GM19099 (cell line): Measurements from ENCODE around the gene ABCA6.

Experiments
- POLR2A ChIP-seq: IDR thresholded peaks from 3 replicates; pipeline ENCODE4 v1.6.1; 2011; ENCODE audit warnings: low read depth; ENCODE audit not compliant: insufficient read length; ENCODE audit errors: extremely low read depth

Gene ABCA6, protein sequence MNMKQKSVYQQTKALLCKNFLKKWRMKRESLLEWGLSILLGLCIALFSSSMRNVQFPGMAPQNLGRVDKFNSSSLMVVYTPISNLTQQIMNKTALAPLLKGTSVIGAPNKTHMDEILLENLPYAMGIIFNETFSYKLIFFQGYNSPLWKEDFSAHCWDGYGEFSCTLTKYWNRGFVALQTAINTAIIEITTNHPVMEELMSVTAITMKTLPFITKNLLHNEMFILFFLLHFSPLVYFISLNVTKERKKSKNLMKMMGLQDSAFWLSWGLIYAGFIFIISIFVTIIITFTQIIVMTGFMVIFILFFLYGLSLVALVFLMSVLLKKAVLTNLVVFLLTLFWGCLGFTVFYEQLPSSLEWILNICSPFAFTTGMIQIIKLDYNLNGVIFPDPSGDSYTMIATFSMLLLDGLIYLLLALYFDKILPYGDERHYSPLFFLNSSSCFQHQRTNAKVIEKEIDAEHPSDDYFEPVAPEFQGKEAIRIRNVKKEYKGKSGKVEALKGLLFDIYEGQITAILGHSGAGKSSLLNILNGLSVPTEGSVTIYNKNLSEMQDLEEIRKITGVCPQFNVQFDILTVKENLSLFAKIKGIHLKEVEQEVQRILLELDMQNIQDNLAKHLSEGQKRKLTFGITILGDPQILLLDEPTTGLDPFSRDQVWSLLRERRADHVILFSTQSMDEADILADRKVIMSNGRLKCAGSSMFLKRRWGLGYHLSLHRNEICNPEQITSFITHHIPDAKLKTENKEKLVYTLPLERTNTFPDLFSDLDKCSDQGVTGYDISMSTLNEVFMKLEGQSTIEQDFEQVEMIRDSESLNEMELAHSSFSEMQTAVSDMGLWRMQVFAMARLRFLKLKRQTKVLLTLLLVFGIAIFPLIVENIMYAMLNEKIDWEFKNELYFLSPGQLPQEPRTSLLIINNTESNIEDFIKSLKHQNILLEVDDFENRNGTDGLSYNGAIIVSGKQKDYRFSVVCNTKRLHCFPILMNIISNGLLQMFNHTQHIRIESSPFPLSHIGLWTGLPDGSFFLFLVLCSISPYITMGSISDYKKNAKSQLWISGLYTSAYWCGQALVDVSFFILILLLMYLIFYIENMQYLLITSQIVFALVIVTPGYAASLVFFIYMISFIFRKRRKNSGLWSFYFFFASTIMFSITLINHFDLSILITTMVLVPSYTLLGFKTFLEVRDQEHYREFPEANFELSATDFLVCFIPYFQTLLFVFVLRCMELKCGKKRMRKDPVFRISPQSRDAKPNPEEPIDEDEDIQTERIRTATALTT (N-terminal part only)

DNA sequence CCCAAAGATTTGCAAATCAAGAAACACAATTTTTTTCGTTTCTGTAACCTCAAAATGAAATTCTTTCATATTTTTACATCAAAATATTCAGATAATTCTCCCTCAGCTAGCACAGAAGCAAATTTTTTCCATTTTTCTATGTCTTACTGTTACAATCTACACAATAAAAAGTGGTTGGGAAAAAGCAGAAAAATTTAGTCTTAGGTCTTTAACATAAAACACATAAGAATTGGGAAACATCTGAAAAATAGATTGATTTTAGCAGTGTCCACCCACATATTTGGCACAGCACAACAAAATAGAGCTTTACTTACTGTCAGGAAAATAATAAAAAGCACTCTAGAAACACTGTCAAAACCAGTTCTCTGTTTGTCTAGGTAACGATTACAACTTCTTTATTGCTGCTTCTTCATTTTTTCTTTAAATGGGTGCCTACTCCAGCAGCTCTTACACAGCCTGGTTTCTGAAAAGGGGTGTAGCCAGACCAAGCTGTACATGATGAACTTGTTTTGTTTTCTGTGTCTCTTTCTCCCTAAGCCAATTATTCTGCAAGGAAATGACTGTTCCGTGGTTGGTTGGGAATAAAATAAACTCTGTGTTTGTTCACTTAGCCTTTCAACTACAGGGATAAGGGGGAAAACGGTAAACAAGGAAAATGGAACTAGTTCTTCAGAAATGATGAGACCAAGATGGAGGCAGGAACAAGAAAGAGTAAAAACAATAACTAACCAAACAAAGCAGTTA lies at the start of gene ABCA6:
ABCA6 (minus strand) TSS at position 465 of the 744 bp plus-strand sequence. CDS start 1,192 bp downstream, outside the sequence.
- no peak for TF ChIP-seq POLR2A

DNA sequence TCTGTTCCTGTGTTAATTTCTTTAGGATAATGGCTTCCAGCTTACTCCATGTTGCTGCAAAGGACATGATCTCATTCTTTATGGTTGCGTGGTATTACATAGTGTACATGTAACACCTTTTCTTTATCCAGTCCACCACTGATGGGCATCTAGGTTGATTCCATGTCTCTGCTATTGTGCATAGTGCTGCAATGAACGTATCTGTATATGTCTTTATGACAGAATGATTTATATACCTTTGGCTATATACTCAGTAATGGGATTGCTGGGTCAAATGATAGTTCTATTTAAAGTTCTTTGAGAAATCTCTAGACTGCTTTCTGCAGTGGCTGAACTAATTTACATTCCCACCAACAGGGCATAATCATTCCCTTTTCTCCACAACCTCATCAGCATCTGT lies 47.1 kb upstream of the ABCA6 start:
- TF ChIP-seq POLR2A: no peak

DNA sequence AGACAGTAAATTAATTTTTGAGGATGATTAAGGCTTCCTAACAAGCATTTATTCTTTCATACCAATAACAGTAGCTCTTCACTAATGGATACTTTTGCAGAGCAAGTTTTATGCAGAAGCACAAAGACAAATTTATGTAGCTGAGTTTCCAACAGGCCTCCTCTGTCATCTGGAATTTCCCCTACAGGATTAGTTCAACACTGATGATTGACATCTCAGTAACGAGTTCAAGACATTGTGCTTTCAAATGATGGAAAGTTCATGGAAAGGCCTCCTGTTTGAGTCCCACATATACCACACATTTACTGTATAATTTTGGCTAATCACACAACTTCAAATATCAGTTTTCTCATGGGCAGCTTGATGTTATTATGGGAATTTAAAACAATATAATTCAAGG lies 46.4 kb upstream of the ABCA6 start:
- TF ChIP-seq POLR2A: no peak

DNA sequence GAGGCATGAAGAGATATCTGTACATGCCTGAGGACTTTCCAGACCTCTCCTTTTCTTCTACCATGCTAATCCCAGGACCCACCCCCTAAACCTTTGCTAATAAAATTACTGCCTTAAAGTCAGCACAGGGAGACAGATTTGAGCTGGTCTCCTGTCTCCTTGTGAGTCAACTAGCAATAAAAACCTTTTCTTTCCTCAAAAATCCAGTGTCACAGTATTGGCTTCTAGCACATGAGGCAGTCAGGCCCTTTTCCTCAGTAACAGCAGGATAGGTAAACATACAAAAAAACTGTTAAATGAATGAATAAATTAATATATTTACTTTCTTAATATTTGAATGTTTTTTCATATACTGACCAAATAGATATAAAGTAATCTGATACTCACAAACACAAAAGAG lies 45.6 kb upstream of the ABCA6 start:
- TF ChIP-seq POLR2A: no peak

DNA sequence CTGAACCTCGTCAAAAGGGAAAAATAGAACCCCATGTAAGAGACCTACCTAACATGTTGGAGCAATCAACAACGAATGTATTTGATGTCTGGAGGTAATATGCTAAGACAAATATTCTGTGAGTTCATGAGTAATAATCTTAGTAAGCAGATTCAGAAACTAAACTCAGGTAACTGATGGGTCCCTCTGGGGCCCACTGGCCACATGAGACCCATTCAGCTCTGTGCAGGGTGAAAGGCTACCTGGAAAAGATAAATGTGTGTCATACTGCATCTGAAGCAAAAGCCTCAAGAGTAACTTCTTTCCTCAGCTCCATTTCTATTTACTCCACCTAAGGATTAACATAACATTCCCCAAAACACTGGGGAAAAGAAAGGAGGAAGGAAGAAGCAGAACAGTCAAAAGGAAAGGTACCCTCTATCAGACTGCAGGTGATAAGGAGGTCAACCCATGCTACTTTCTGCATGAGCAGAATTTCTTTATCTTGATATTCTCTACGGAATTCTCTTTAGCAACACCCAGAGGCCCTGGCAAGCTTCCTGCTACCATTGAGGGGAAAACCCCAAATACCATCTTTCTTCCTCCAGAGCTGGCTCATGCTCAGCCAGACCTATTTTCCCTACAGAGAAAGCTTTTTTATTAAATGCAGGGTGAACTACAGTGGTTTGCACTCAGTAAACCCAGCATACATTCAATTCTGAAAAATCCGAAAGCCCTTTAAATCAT lies 37.7 kb upstream of the ABCA6 start:
- no peak for TF ChIP-seq POLR2A

DNA sequence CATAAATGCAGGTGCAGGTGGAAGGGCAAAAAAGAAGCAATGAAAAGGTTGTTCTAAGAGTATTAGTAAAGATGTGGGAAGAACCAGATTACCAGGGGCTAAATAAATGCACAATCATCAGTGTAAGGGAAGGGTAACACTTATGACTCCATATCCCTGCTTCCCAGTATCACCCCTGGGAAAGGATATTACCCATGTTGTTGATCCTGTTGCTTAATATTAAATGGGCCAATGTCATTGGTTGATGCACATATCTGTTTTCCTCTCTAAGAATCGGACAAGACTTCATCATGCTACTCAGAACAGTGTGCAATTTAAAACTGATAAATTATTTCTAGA lies 34.7 kb upstream of the ABCA6 start:
- TF ChIP-seq POLR2A: no peak

DNA sequence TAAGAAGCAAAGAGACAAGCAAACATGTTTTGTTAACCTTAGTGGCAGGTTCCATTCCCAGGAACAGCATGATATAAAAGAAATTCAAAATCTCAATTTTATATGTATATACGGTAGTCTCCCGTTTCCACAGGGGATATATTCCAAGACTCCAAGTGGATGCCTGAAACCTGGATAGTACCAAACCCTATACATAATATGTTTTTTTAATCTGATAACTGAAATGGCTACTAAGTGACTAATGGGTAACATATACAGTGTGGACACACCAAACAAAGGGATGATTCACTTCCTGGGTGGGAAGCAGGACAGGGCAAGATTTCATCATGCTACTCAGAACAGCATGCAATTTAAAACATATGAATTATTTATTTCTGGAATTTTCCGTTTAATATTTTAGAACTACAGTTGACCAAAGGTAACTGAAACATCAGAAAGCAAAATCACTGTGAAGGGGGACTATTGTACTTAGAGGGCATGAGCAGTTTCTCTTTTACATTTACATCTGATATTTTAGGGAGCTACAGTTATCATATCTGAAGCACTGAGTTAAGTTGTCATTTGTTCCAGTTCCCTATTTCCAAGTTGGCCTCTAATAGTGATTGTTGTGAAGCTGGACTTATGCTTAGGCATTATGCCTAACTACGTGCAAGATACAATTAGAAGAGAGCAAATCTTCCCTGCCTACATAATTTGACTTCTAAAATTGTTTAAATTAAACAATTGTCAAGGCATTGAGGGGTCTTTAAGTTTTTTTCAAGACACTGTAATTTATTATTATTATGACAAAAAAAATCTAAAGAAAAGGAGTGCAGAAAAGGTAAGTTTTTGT lies 34.1 kb upstream of the ABCA6 start:
- TF ChIP-seq POLR2A: no peak

DNA sequence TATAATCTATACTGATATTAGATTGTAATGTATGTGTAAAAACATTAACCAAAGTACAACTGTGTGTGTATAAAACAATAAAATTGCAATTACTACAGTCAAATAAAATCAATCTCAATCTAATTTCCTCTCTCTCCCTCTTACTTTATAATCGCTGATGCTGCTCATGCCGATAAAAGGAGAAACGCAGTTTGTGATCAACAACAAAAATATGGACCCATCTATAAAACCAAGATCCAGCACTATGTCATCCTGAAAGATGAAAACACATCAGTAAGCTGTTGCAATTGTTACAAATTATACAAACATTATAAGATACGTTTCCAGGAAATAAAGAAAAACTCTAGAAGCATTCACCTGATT lies 33.5 kb upstream of the ABCA6 start:
- TF ChIP-seq POLR2A: no peak

DNA sequence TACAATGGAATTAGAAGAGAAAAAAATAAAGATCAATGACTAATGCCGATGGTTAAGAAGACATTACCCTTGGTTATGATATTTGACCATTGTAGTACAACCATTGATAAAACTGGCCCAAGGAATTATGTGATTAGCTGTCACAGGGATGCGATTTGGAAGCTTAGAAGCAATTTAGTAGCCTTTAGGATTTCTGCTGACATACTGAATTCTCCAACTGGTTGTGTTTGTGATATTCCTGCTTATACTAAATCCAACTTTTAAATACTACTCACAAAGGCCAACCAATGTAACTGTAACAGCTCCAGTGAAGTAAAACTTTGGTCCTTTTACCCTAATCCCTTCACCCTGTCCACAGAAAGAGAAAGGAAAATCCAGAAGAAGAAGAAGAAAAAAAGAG lies 31.4 kb upstream of the ABCA6 start:
- TF ChIP-seq POLR2A: no peak

DNA sequence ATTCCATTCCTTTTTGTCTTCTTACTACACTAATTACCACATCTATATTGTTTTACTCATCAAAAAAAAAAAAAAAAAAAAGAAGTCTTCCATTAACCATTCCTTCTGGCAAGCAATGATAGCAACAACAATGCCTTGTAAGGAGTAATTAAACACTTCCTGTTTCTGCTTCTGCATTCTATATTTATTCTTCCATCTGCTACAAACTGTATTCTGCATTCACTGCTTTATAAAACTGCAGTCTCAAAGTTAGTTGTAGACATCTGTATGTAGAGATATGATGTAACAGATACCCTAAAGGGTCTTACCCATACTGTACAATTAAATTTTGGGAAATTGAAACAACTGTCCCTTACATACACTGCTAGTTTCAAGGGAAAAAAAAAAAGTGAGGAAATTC lies 28.7 kb upstream of the ABCA6 start:
- no peak for TF ChIP-seq POLR2A

DNA sequence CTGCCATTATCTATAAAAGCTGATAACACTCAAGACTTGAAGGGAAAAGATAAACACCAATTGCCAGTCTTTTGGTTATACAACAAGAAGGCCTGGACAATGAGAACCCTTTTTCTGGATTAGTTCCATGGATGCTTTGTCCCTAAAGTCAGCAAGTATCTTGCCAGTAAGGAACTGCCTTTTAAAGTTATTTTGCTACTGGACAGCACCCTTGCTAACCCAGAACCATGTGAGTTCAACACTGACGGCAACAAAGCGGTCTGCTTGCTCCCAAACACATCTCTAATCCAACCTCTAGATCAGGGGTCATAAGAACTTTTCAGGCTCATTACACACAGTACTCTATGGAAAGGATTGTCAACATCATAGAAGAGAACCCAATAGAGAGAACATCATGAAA lies 25.3 kb upstream of the ABCA6 start:
- TF ChIP-seq POLR2A: no peak

DNA sequence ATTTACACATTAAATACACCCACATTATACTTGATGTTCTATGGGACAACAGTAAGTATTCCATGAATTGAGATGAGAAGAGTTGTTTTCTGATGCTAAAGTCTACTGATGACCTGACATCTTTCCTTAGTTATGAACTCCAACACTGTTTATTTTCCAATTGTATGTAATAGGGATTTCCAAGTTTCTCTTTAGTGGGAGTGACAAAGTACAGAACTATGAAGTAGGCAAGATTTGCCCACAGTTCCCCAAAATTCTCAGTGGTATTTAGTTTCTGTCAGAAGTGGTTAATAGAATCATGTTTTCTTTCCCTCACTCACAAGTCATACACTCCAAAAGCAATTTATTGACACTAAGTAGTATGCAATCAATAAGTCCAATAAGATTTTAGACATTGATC lies 22.5 kb upstream of the ABCA6 start:
- TF ChIP-seq POLR2A: no peak

DNA sequence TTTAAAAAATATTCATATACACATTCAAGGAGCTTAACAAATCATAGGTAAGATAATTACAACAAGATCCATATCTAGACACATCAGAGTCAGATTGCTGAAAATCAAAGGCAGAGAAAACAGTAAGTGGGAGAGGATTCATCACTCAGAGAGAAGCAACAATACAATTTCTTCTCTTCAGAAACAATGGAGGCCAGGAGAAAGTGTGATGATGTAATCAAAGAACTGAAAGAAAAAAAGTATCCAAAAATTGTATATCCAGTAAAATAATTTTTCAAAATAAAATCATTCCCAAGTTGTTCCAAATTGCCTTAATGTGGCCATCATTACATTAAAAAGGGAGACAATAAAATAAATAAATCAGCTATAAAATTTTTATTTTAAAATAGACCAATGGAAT lies 17.7 kb upstream of the ABCA6 start:
- no peak for TF ChIP-seq POLR2A
